ENCODE data around the gene ELFN1.

ELFN1 gene

DNA sequence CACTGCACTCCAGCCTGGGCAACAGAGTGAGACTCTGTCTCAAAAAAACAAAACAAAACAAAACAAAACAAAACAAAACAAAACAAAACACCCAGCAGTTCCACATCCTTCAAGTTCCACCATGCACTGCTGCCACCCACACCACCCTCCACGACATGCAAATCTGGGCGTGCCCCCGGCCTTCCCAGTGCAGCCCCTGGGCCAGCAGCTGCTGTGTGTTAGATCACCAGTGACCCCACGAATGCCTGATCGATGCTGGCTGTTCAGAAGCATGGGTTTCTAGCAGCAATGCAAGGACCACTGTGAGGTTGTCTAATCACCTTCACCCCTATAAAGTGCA is 36.3 kb downstream of the ELFN1 start:
- TF ChIP-seq, protein P1, sequence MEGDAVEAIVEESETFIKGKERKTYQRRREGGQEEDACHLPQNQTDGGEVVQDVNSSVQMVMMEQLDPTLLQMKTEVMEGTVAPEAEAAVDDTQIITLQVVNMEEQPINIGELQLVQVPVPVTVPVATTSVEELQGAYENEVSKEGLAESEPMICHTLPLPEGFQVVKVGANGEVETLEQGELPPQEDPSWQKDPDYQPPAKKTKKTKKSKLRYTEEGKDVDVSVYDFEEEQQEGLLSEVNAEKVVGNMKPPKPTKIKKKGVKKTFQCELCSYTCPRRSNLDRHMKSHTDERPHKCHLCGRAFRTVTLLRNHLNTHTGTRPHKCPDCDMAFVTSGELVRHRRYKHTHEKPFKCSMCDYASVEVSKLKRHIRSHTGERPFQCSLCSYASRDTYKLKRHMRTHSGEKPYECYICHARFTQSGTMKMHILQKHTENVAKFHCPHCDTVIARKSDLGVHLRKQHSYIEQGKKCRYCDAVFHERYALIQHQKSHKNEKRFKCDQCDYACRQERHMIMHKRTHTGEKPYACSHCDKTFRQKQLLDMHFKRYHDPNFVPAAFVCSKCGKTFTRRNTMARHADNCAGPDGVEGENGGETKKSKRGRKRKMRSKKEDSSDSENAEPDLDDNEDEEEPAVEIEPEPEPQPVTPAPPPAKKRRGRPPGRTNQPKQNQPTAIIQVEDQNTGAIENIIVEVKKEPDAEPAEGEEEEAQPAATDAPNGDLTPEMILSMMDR (conservative IDR thresholded peaks at IDR 0.05), result no peak
- H3K27ac ChIP-seq, result no peak overlapping the region

DNA sequence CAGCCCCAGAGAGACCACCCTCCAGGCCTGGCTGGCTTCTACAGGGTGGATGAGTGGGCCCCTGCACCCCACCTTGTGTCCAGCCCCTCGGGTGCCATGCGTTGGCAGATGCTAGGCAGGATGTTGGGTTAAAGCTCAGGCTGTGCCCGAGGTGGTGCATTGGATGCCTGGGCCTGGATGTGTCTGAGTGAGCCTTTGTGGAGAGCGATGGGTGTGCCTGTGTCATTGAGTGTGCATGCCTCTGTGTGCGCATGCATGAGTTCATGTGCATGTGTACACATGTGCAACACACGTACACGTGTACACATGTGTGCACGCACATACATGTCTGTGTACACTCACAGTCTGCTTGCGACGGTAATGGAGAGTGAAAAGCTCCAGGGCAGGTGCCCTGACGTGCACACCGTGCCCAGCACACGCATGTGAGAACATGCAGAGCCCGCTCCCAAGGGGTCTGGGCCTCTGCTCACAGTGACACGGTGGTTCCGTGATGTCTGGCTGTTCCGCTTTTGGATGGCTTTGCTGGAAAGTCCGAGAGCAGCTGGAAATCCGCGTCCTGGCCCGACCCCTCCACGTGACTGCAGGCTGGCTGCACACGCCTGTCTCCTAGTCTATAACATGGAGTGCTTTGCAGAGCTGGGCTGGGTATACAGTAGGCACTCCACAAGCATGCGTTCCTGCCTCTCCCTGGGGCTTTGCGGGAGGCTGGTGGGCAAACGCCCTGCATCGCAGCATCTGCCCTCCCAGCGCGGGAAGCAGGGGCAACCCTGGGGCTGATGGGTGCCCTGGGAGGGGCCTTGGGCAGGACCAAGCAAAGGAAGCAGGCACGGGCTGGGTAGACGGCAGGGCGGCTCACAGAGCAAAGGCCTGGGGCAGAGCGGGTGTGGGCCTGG is 36.9 kb downstream of the ELFN1 start:
- TF ChIP-seq, protein P1 (conservative IDR thresholded peaks at IDR 0.05), result no peak

DNA sequence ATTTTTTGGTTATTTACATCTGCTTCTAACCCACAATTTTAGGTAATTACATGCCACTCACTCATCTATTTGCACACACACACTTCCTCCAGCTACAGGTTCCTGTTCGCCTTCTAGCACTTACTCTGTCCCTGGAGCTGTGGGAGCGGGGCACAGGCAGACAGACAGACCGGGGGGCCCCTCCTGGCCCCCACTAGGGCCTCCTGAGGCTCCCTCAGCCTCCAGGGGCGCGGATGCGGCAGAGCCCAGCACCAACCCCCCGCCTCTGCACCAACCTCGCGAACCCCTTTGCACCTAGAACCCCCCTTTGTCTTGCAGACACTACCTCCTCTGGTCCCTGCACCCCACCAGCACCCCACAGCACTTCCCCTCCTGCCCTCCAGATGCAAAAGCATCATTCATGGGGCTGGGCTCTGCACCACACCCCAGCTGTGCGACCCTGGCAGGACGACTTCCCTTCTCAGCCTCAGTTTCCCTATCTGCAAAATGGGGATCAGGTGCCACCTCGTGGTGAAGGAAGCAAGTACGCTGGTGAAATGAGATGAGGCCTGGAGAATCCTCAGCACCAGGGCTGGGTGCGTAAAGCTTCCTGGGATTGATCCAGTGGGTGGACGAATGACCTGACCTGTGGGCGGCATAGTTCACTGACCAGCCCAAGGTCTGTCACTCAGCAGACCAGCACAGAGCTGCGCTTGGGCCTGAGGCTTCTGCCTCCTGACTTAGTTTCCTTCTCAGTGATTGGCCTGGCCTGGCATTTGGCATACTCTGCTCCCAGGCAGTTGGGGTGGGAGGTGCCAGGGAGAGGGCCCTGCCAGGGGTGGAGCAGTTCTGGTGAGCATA is 37.9 kb downstream of the ELFN1 start:
- TF ChIP-seq, protein P1 (conservative IDR thresholded peaks at IDR 0.05), result peak; percentile 39; the same call in 1 of the 2 replicates
- no peak overlapping the region for H3K27ac ChIP-seq

More for the DNA sequence above, 36.9 kb downstream of the ELFN1 start:
- no peak overlapping the region for H3K27ac ChIP-seq

DNA sequence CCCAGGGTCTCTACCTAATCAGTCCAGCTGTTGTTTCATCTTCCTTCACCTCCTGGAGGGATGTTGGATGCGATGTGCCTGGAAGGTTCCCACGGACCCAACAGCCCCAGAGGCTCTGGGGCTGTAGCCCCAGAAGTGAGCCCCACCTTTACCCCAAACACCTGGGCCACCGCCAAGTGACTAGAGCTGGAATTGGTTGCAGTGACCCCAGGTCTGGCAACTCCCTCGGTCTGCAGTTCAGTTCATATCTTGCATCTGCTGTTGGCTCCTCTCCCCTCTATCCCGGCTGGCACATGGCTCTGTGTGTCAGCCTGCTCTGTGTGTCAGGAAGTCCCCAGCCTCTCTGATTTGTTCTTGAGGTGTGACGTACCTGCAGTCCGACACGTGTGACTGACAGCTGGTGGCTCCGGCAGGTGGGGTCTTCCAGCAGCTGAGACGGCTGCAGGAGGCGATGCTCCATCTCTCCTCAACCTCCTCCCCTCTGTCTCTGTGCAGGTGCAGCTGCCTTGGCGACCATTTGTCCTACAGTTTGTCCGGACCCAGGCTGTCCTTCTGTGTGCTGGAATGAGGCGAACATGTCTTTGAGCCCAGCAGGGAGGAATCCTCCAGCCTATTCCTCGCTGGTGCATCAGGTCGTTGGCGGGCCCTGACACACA is 38.6 kb downstream of the ELFN1 start:
- TF ChIP-seq, protein P1 (conservative IDR thresholded peaks at IDR 0.05), result no peak
- no peak overlapping the region for H3K27ac ChIP-seq

DNA sequence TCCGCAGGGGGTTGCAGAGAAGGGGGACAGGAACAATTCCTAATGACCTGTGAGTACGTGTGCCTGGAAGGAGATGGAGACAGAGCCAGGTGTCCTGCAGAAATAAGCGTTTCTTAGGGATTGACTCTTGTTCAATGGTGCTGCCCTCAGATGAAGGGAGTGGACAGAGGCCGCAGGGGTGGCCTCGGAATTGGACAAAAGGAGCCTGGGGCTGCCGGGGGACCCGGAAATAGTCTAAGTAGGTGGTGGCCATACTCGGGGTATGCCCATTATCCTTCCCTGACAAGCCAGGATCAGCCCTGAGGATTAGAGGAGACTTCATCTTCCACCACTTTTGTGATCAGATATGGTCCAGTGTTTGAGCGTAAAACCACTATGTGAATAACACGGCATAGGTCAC is 39.2 kb downstream of the ELFN1 start:
- TF ChIP-seq, protein P1 (conservative IDR thresholded peaks at IDR 0.05), result no peak
- no peak overlapping the region for H3K27ac ChIP-seq

DNA sequence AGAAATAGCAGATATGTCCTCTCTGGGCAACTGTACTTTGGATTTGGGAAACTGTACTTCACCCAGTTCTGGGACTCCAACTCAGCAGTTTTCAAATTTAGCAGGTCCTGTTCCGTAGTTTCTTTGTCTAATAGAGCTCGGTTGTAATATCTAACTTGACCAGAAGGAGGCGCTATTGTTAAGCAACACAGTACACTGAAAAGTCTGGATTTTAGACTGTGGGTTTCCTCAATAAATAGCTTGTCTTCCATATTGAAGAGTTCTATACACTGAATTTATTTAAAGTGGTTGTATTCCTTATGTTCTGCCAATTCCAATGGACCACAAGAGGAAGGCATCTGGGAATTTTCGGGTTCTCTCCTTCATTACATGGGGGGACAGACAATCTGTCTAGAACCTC is 39.8 kb downstream of the ELFN1 start:
- H3K27ac ChIP-seq, result no peak overlapping the region
- TF ChIP-seq, protein P1 (conservative IDR thresholded peaks at IDR 0.05), result 0 out of 2 replicates have a peak, but pooled peaks have one; percentile 17

DNA sequence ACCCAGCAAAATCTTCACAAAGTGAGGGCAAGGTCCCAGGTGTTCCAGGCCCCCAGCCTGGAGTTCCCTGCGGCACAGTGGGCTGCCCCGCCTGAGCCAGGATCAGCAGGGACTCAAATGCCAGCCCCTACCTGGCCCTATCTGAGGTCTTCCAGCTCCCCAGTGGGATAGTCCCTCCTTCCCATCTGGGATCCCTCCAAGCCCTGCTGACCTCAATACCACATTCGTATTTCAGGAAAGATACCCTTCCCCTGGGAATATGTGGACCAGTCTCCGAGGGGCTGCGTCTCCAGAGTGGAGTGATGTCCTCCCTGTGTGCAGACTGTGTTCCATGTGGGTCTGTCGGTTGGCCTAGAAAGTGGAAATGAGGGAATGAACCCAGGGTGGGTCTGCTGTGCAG is 40.9 kb downstream of the ELFN1 start:
- TF ChIP-seq, protein P1 (conservative IDR thresholded peaks at IDR 0.05), result no peak
- no peak overlapping the region for H3K27ac ChIP-seq
